GM19351 (cell line): ENCODE results near the gene FAM237B.
"Not testable (repeated sequence)": the region's sequence is repeated elsewhere in the genome, so short reads cannot be mapped to it uniquely, and the experiment has no call there.

ENCODE experiments used
- ATAC-seq: cut with Tn5 transposase; IDR thresholded peaks from one replicate; pipeline ENCODE4 v1.9.1; 2021; ENCODE audit warnings: mild to moderate bottlenecking, moderate library complexity; ENCODE audit not compliant: unreplicated experiment

Gene FAM237B

GRCh38 chr7:90320801-90321494, at the start of gene FAM237B:
Gene FAM237B, minus strand, starts transcription at chr7:90321304. Its CDS starts 1,556 bp downstream, at chr7:90319748.
- ATAC-seq: no peak

- ATAC-seq: no peak
These were observed 30.9 kb upstream of the FAM237B start for GRCh38 chr7:90351987-90352386.

- not testable (repeated sequence) for ATAC-seq
These were observed 28.9 kb upstream of the FAM237B start for GRCh38 chr7:90350032-90350431.

- ATAC-seq: no peak
These were observed 28.2 kb upstream of the FAM237B start for GRCh38 chr7:90349305-90349704.

- no peak for ATAC-seq
These were observed 26.7 kb upstream of the FAM237B start for GRCh38 chr7:90347759-90348158.

- ATAC-seq: peak; percentile 92
These were observed 25.4 kb upstream of the FAM237B start, which contains the start of gene GTPBP10 for GRCh38 chr7:90346336-90347125. Gene GTPBP10, plus strand, starts transcription at chr7:90346716. Its CDS starts 26 bp downstream, at chr7:90346742.

- peak; percentile 7 for ATAC-seq
These were observed 24.7 kb upstream of the FAM237B start for GRCh38 chr7:90345595-90346335.

- no peak for ATAC-seq
These were observed 23.9 kb upstream of the FAM237B start for GRCh38 chr7:90345016-90345415.

GRCh38 chr7:90337106-90337505, 16.0 kb upstream of the FAM237B start:
- no peak for ATAC-seq

- not testable (repeated sequence) for ATAC-seq
These were observed 13.8 kb upstream of the FAM237B start for GRCh38 chr7:90334926-90335325.

- ATAC-seq: no peak
These were observed 13.2 kb upstream of the FAM237B start for GRCh38 chr7:90334193-90334843.

GRCh38 chr7:90326500-90326899, 5.4 kb upstream of the FAM237B start:
- no peak for ATAC-seq

- ATAC-seq: no peak
These were observed 1.7 kb upstream of the FAM237B start for GRCh38 chr7:90322837-90323236.

- no peak for ATAC-seq
These were observed 695 bp downstream of the FAM237B start for GRCh38 chr7:90320418-90320800.

- ATAC-seq: no peak
These were observed 1.1 kb downstream of the FAM237B start for GRCh38 chr7:90320014-90320413.

- ATAC-seq: no peak
These were observed 7.2 kb downstream of the FAM237B start for GRCh38 chr7:90313907-90314306.

GRCh38 chr7:90312745-90313144, 8.4 kb downstream of the FAM237B start:
- ATAC-seq: peak; percentile 66

GRCh38 chr7:90311175-90311574, 9.9 kb downstream of the FAM237B start:
- ATAC-seq: no peak

- ATAC-seq: no peak
These were observed 11.2 kb downstream of the FAM237B start for GRCh38 chr7:90309872-90310271.

GRCh38 chr7:90303241-90303640, 17.9 kb downstream of the FAM237B start:
- ATAC-seq: no peak
